Measurements from ENCODE around the gene UTS2B. TPM values are rescaled to one million over a fixed set of nuclear protein-coding genes. Genes with fewer than 3 reads are reported as not detected.

UTS2B gene
- total and polyA plus RNA-seq, 2 of the 13 experiments (the other 11 are each of a cell fraction or from before 2014, with no cell fraction given), result 0.03 to 0.46 TPM

DNA sequence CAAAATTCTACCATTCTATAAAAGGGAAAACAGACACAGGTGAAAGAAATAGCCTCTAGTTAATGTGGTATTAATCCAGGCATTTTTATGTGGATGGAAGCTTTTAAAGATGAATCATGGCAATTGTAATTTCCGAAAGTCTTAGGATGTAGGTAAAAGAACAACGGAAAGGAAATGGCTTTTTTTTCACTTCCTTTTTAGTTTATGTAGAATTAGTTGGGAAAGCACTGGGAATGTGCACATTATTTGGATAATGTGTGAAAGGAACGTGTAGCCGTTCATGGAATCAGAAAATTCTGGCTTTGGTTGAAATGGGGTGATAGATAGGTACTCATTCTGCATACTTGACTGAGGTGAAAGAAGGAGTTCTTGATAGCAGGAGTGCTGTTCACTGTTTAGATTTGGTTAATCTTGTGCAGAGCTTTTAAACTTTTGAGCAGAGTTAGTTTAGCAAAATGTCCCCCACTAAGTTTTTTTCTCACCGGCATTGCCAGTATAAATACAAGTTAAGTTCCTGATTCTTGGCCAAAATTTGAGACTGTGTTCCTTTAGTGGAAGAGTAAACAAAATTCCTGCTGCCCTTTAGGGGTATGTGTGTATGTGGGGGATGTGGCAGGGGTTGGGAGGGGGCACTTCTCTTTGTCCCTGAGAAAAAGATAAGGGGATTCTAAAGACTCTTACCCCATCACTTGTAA, 20.2 kb upstream of the UTS2B start (continued):
- no peak for TF ChIP-seq CBFB (CRISPR knock-in tag; IDR thresholded peaks at IDR 0.05)
- no peak for TF ChIP-seq ZNF878 (CRISPR knock-in tag; IDR thresholded peaks at IDR 0.05)
- TF ChIP-seq AHR (CRISPR knock-in tag; IDR thresholded peaks at IDR 0.05), result no peak
- TF ChIP-seq ZNF776 (CRISPR knock-in tag; IDR thresholded peaks at IDR 0.05), result no peak
- TF ChIP-seq ZNF891 (CRISPR knock-in tag; IDR thresholded peaks at IDR 0.05), result no peak
- TF ChIP-seq SKI (IDR thresholded peaks at IDR 0.05; ENCODE audit: partially characterized antibody), result no peak
- TF ChIP-seq ZSCAN9 (CRISPR knock-in tag; IDR thresholded peaks at IDR 0.05; ENCODE audit: borderline replicate concordance), result no peak
- TF ChIP-seq AGO1 (IDR thresholded peaks at IDR 0.05; ENCODE audit: low read depth, low read length, poor library complexity, severe bottlenecking), result no peak
- TF ChIP-seq SNAPC2 (CRISPR knock-in tag; IDR thresholded peaks at IDR 0.05), result no peak

DNA sequence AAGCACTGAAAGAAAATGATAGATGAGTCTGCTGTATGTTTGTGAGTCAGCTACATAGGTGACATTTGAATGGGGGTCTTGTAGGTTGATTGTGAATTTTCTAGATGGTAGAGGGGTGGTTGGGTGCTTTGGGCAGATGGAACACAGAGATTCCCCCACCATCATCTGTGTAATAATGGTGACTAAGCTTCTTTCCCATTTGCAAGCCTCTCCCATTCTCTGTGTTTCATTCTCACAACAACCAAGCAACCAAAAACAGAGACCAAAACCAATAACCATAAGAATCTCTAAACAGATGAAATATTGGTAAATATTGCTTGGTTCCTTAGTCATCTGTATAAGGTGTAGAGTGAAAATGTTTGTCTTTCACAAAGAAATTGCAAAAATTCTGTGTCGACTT, 17.8 kb upstream of the UTS2B start:
- peaks cover 38% of the 10 kb centered on the region for H4K20me1 ChIP-seq (ENCODE audit: insufficient read depth, low read length)
- no peaks in the 10 kb centered on the region for H3K9me3 ChIP-seq (ENCODE audit: low read length)
- H3K4me2 ChIP-seq (ENCODE audit: low read depth, low read length), result no peak overlapping the region
- DNase-seq (ENCODE audit: low spot score) (no peak), ATAC-seq (no peak), FAIRE-seq (no peak)
- TF ChIP-seq CHCHD3 (CRISPR knock-in tag; IDR thresholded peaks at IDR 0.05) (no peak), ZNF484 (CRISPR knock-in tag; IDR thresholded peaks at IDR 0.05; ENCODE audit: borderline replicate concordance, low read depth) (no peak), ESRRA (CRISPR knock-in tag; IDR thresholded peaks at IDR 0.05; ENCODE audit: low read depth) (no peak), GABPB1 (CRISPR knock-in tag; IDR thresholded peaks at IDR 0.05) (no peak), PHF8 (CRISPR knock-in tag; IDR thresholded peaks at IDR 0.05) (no peak), ZEB1 (IDR thresholded peaks at IDR 0.05; ENCODE audit: insufficient replicate concordance, low read depth) (no peak), PRPF4 (IDR thresholded peaks at IDR 0.05; ENCODE audit: low read depth, low read length, poor library complexity, severe bottlenecking) (no peak), CERS6 (CRISPR knock-in tag; IDR thresholded peaks at IDR 0.05) (no peak), ZFP36L1 (CRISPR knock-in tag; IDR thresholded peaks at IDR 0.05) (no peak), U2AF2 (IDR thresholded peaks at IDR 0.05; ENCODE audit: low read depth, low read length) (no peak)
- 97% methylated on average over 1 of the region's 1 CpG for WGBS (ENCODE audit: low lambda C conversion rate)
- peaks cover 99% of the 10 kb centered on the region for H3K79me2 ChIP-seq (ENCODE audit: insufficient read depth, low read length)
- POLR2A ChIA-PET, result interaction anchor here (1.4 kb wide), 1 partner anchor 19 kb away, joined by 5 read pairs; the partner anchor contains the start of gene CCDC50
- no peaks in the 10 kb centered on the region for H3K27me3 ChIP-seq (ENCODE audit: control insufficient read depth in 1 of 2, insufficient read depth in 2 of 2, low read length in 2 of 2)
- H3K27ac ChIP-seq (ENCODE audit: extremely low read length, insufficient read depth, low read length), result no peak overlapping the region
- no TSS peak for BruUV-seq (replicated peaks)
- peaks cover 53% of the 10 kb centered on the region for H3K4me1 ChIP-seq (ENCODE audit: insufficient read depth, low read length)
- H3K36me3 ChIP-seq (replicated peaks in 1 of 2; ENCODE audit: control insufficient read depth in 1 of 2, insufficient read depth in 2 of 2, low read length in 2 of 2), result no peaks in the 10 kb centered on the region
- intact Hi-C loops (cut with micrococcal nuclease; ENCODE audit: unreplicated experiment) (no loop called here), in situ Hi-C loops (cut with HindIII; ENCODE audit: extremely low pct_ligation_motif_present, low pct_unique_long_range_greater_than_20kb) (no loop called here)
- CTCF ChIA-PET (ENCODE audit: low intra/inter-chr PET ratio, low total read pairs), result no interaction called here
- no peak overlapping the region for H3K9ac ChIP-seq (ENCODE audit: insufficient read depth, low read depth, low read length)
- no peak overlapping the region for H3K4me3 ChIP-seq (replicated peaks in 1 of 3; ENCODE audit: insufficient read depth in 1 of 3, low read depth in 2 of 3, low read length in 3 of 3)
- H2AFZ ChIP-seq (ENCODE audit: low read length), result no peak overlapping the region
